ENCODE measurements around the gene MPHOSPH9. TPM values are rescaled to one million over a fixed set of nuclear protein-coding genes. Genes with fewer than 3 reads are reported as not detected.
A peak's percentile ranks its signal among the peaks of the same experiment; 100 is the strongest.
"Not testable (repeated sequence)": the region's sequence is repeated elsewhere in the genome, so short reads cannot be mapped to it uniquely, and the experiment has no call there.

Gene MPHOSPH9
- total and polyA plus RNA-seq, 2 donors (not counting 1 experiment from before 2014, with no cell fraction given), result 17.2 to 50.5 TPM

DNA sequence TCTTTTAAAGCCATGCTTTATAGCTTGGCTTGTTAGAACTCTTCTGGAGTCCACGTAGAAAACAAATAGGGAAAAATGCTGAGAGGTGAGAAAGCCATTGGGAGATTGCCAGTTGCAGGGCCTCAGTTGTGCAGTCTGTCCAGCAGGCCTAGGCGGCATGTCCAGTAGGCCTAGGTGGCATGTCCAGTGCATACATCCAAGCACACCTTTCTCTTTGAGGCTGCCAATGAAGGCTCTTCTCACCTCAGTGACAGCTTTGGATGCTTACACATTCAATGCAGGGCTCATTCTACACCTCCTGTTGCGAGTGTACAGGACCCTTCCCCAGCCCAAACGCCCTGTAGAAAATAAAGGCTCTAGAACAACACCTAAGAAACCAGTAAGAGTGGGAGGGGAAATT is 25.7 kb upstream of the MPHOSPH9 start:
- Histone ChIP-seq H4K20me1 (ENCODE audit: control insufficient read depth, extremely low read depth, insufficient read depth, low read length) (no peaks in the 10 kb centered on the region), H3K9me3 (ENCODE audit: control insufficient read depth, insufficient read depth, low read depth, low read length) (no peaks in the 10 kb centered on the region), H3K4me2 (ENCODE audit: extremely low read depth, insufficient read depth, low read length) (no peak overlapping the region), H3K9ac (ENCODE audit: insufficient read depth, low read length) (no peak overlapping the region), H3K27me3 (ENCODE audit: control insufficient read depth, insufficient read depth, low read length) (no peaks in the 10 kb centered on the region), H3K4me1 (ENCODE audit: control insufficient read depth, extremely low read depth, insufficient read depth, low read length) (no peaks in the 10 kb centered on the region), H3K4me3 (replicated peaks in 1 of 4; ENCODE audit: control extremely low read depth in 1 of 4, insufficient read depth in 1 of 4, low read depth in 3 of 4, low read length in 4 of 4) (no peak overlapping the region), H3K79me2 (ENCODE audit: control insufficient read depth, insufficient read depth, low read length) (peaks cover 6% of the 10 kb centered on the region), H3K36me3 (ENCODE audit: control insufficient read depth, insufficient read depth, low read length) (peaks cover 20% of the 10 kb centered on the region), H2AFZ (ENCODE audit: low read length) (no peak overlapping the region), H3K27ac (ENCODE audit: insufficient read depth, low read length) (no peak overlapping the region)
- no peak for TF ChIP-seq EZH2 (IDR thresholded peaks at IDR 0.05; ENCODE audit: low read length, missing control alignments)
- TF ChIP-seq, protein P1, sequence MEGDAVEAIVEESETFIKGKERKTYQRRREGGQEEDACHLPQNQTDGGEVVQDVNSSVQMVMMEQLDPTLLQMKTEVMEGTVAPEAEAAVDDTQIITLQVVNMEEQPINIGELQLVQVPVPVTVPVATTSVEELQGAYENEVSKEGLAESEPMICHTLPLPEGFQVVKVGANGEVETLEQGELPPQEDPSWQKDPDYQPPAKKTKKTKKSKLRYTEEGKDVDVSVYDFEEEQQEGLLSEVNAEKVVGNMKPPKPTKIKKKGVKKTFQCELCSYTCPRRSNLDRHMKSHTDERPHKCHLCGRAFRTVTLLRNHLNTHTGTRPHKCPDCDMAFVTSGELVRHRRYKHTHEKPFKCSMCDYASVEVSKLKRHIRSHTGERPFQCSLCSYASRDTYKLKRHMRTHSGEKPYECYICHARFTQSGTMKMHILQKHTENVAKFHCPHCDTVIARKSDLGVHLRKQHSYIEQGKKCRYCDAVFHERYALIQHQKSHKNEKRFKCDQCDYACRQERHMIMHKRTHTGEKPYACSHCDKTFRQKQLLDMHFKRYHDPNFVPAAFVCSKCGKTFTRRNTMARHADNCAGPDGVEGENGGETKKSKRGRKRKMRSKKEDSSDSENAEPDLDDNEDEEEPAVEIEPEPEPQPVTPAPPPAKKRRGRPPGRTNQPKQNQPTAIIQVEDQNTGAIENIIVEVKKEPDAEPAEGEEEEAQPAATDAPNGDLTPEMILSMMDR (conservative IDR thresholded peaks at IDR 0.05 in 1 of 2, IDR thresholded peaks at IDR 0.05 in 1 of 2; ENCODE audit: low read depth in 1 of 2, low read length in 2 of 2), result no peak
- no peak for DNase-seq (ENCODE audit: low read depth in 2 of 2)

DNA sequence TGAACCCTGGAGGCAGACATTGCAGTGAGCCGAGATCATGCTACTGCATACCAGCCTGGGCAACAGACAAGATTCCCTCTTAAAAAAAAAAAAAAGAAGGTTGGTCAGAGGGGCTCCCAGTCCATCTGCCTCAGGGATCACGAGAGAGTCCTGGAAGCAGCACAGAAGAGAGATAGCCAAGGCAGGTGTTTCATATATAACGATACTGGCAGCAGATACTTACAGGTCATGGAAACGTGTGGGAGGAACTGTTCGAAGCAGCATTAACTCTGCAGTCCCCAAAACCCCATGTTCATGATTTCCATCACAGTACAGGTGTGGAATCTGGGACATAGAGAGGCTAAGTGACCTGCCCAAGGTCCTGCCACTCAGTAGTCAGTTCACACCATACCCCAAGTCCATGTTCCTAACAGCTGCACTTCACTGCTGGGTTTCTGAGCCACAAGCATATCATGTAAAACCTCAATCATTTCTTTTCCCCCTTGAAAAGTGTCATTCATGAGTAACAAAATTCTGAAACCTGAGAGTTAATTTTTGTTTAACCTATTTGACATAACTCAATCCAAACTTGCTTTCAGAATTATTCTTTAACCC is 22.0 kb upstream of the MPHOSPH9 start:
- Histone ChIP-seq H3K27ac (ENCODE audit: insufficient read depth, low read length) (no peak overlapping the region), H2AFZ (ENCODE audit: low read length) (no peak overlapping the region), H3K4me1 (ENCODE audit: control insufficient read depth, extremely low read depth, insufficient read depth, low read length) (no peaks in the 10 kb centered on the region), H3K9ac (ENCODE audit: insufficient read depth, low read length) (no peak overlapping the region), H3K27me3 (ENCODE audit: control insufficient read depth, insufficient read depth, low read length) (no peaks in the 10 kb centered on the region), H3K36me3 (ENCODE audit: control insufficient read depth, insufficient read depth, low read length) (peaks cover 13% of the 10 kb centered on the region), H3K9me3 (ENCODE audit: control insufficient read depth, insufficient read depth, low read depth, low read length) (no peaks in the 10 kb centered on the region), H4K20me1 (ENCODE audit: control insufficient read depth, extremely low read depth, insufficient read depth, low read length) (no peaks in the 10 kb centered on the region), H3K4me2 (ENCODE audit: extremely low read depth, insufficient read depth, low read length) (no peak overlapping the region), H3K4me3 (replicated peaks in 1 of 4; ENCODE audit: control extremely low read depth in 1 of 4, insufficient read depth in 1 of 4, low read depth in 3 of 4, low read length in 4 of 4) (no peak overlapping the region), H3K79me2 (ENCODE audit: control insufficient read depth, insufficient read depth, low read length) (peaks cover 16% of the 10 kb centered on the region)
- no peak for TF ChIP-seq EZH2 (IDR thresholded peaks at IDR 0.05; ENCODE audit: low read length, missing control alignments)
- TF ChIP-seq, protein P1 (conservative IDR thresholded peaks at IDR 0.05 in 1 of 2, IDR thresholded peaks at IDR 0.05 in 1 of 2; ENCODE audit: low read depth in 1 of 2, low read length in 2 of 2), result no peak
- no peak for DNase-seq (ENCODE audit: low read depth in 2 of 2)

DNA sequence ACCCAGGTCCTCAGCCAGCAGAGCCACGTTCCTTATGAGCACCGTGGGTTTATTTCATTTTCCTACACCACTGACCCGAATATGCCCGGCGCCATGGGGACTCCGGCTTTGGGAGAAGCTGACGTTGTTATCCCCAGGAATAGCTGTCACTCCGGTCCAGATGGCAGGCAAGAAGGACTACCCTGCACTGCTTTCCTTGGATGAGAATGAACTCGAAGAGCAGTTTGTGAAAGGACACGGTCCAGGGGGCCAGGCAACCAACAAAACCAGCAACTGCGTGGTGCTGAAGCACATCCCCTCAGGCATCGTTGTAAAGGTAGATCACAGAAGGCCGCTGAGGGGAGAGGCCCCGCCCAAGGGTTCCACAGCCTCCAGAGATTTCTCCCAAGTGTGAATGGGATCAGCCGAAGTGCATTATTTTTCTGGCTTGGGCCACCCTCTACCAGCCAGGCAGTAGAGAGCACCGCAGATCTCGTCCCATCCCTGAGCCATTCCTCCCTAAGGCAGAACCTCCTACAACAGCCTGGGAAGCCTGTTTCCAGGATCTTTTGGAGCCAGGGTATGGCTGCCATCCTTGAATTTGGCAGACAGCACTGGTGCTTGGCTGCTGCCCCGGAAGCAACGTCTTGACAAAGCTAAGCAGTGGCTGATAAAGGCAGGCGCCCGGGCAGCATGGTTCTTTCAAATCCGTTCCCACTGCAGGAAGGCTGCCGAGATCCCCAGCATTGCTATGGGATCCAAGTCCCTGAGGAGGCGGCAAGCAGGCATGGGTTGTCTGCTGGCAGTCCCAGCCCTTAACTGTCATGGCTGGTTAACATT is 20.9 kb upstream of the MPHOSPH9 start:
- no peak overlapping the region for H2AFZ ChIP-seq (ENCODE audit: low read length)
- no peaks in the 10 kb centered on the region for H3K9me3 ChIP-seq (ENCODE audit: control insufficient read depth, insufficient read depth, low read depth, low read length)
- H3K79me2 ChIP-seq (ENCODE audit: control insufficient read depth, insufficient read depth, low read length), result peaks cover 21% of the 10 kb centered on the region
- no peak overlapping the region for H3K4me2 ChIP-seq (ENCODE audit: extremely low read depth, insufficient read depth, low read length)
- no peak for DNase-seq (ENCODE audit: low read depth in 2 of 2)
- no peak overlapping the region for H3K9ac ChIP-seq (ENCODE audit: insufficient read depth, low read length)
- peaks cover 13% of the 10 kb centered on the region for H3K36me3 ChIP-seq (ENCODE audit: control insufficient read depth, insufficient read depth, low read length)
- TF ChIP-seq EZH2 (IDR thresholded peaks at IDR 0.05; ENCODE audit: low read length, missing control alignments), result no peak
- TF ChIP-seq, protein P1 (conservative IDR thresholded peaks at IDR 0.05 in 1 of 2, IDR thresholded peaks at IDR 0.05 in 1 of 2; ENCODE audit: low read depth in 1 of 2, low read length in 2 of 2), result no peak
- no peaks in the 10 kb centered on the region for H3K27me3 ChIP-seq (ENCODE audit: control insufficient read depth, insufficient read depth, low read length)
- no peak overlapping the region for H3K4me3 ChIP-seq (replicated peaks in 1 of 4; ENCODE audit: control extremely low read depth in 1 of 4, insufficient read depth in 1 of 4, low read depth in 3 of 4, low read length in 4 of 4)
- H4K20me1 ChIP-seq (ENCODE audit: control insufficient read depth, extremely low read depth, insufficient read depth, low read length), result no peaks in the 10 kb centered on the region
- H3K4me1 ChIP-seq (ENCODE audit: control insufficient read depth, extremely low read depth, insufficient read depth, low read length), result no peaks in the 10 kb centered on the region
- H3K27ac ChIP-seq (ENCODE audit: insufficient read depth, low read length), result no peak overlapping the region

DNA sequence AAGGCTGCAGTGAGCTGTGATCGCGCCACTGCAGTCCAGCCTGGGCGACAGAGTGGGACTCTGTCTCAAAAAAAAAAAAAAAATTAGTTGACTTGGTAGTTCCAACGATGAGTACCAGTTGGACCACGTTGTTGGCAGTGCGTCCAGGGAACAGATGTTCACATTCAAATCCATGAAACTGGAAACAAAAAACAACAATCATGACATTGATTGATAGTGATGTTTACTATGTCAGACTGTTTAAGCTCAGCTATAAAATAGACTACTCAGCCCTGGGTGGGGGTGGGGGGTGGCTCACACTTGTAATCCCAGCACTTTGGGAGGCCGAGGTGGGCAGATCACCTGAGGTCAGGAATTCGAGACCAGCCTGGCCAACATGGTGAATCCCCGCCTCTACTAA is 19.4 kb upstream of the MPHOSPH9 start:
- H3K9me3 ChIP-seq (ENCODE audit: control insufficient read depth, insufficient read depth, low read depth, low read length); H3K4me1 ChIP-seq (ENCODE audit: control insufficient read depth, extremely low read depth, insufficient read depth, low read length); H3K27me3 ChIP-seq (ENCODE audit: control insufficient read depth, insufficient read depth, low read length); H3K36me3 ChIP-seq (ENCODE audit: control insufficient read depth, insufficient read depth, low read length); H4K20me1 ChIP-seq (ENCODE audit: control insufficient read depth, extremely low read depth, insufficient read depth, low read length); H3K4me3 ChIP-seq (replicated peaks in 1 of 4; ENCODE audit: control extremely low read depth in 1 of 4, insufficient read depth in 1 of 4, low read depth in 3 of 4, low read length in 4 of 4); H3K9ac ChIP-seq (ENCODE audit: insufficient read depth, low read length); H2AFZ ChIP-seq (ENCODE audit: low read length); H3K27ac ChIP-seq (ENCODE audit: insufficient read depth, low read length); H3K4me2 ChIP-seq (ENCODE audit: extremely low read depth, insufficient read depth, low read length): not testable (repeated sequence)
- peaks cover 23% of the 10 kb centered on the region for H3K79me2 ChIP-seq (ENCODE audit: control insufficient read depth, insufficient read depth, low read length)
- DNase-seq (ENCODE audit: low read depth in 2 of 2), result peak in 1 of 2 donors; percentile 35
